Upper lobe of left lung (tissue), 6 donors: ENCODE measurements around the gene TNPO2. TPM values are rescaled to one million over a fixed set of nuclear protein-coding genes. Genes with fewer than 3 reads are reported as not detected.

Experiments
- ATAC-seq, 2 donors: fragments of 200-7000 bp; cut with Tn5 transposase; one replicate each; pipeline ENCODE4 v1.9.1; 2022; ENCODE audit warnings: mild to moderate bottlenecking in 2 of 2, moderate library complexity in 2 of 2; ENCODE audit not compliant: low FRiP score in 2 of 2
- DNase-seq, 2 donors: peaks; one replicate each; pipeline ENCODE4 v3.0.0-alpha.2; 2019 to 2020
- H3K27ac ChIP-seq, 4 donors: fragments of 200-600 bp; sonication (generic); one replicate each; pipeline ENCODE4 v1.5.1; 2016 to 2019
- H3K27me3 ChIP-seq, 4 donors: fragments of 200-600 bp; sonication (generic); one replicate each; pipeline ENCODE4 v1.5.1; 2017 to 2019
- H3K36me3 ChIP-seq, 4 donors: fragments of 200-600 bp; sonication (generic); one replicate each; pipeline ENCODE4 v1.5.1; 2016 to 2019
- H3K4me1 ChIP-seq, 4 donors: fragments of 200-600 bp; sonication (generic); one replicate each; pipeline ENCODE4 v1.5.1; 2018 to 2019
- H3K4me3 ChIP-seq, 4 donors: fragments of 200-600 bp; sonication (generic); one replicate each; pipeline ENCODE4 v1.5.1; 2017 to 2019; ENCODE audit warnings: mild to moderate bottlenecking in 2 of 4, moderate library complexity in 1 of 4
- H3K9me3 ChIP-seq, 4 donors: fragments of 200-600 bp; sonication (generic); one replicate each; pipeline ENCODE4 v1.5.1; 2018 to 2019
- EP300 ChIP-seq, 4 donors: sonication (generic); formaldehyde crosslinking; IDR thresholded peaks; one replicate each; pipeline ENCODE4 v1.5.1; 2017; ENCODE audit warnings: antibody characterized with exemption in 4 of 4, control low read depth in 2 of 4
- POLR2A ChIP-seq, 4 donors: fragments of 450-650 bp; IDR thresholded peaks; one replicate each; pipeline ENCODE4 v1.5.1; 2016 to 2017; ENCODE audit warnings: antibody characterized with exemption in 4 of 4, mild to moderate bottlenecking in 2 of 4
- POLR2AphosphoS5 ChIP-seq, 2 donors: sonication (generic); formaldehyde crosslinking; IDR thresholded peaks; one replicate each; pipeline ENCODE4 v1.5.1; 2017; ENCODE audit warnings: antibody characterized with exemption in 2 of 2
- WGBS, 2 donors: methylation state at CpG; one replicate each; pipeline ENCODE4 v1.1.5; 2017 to 2018; 5-methylcytosine and 5-hydroxymethylcytosine counted together
- total RNA-seq, 6 donors: library from RNA; depleted of rRNA in 4 of 6; stranded (reverse); fragments of >200 nt in 4 of 6; gene quantifications; one replicate each; pipeline versions ENCODE4 v1.1.0 to v1.2.1, GENCODE V29; 2016 to 2021
- TF ChIP-seq, protein P1 (sequence below), 6 experiments: fragments of 450-650 bp in 4 of 6; fragments of 200-600 bp in 2 of 6; sonication (generic) in 2 of 6; IDR thresholded peaks; one replicate each; pipeline ENCODE4 v1.5.1; 2016 to 2019; ENCODE audit warnings: antibody characterized with exemption in 6 of 6
- donor health status: DM: no; HTN: no; CAD: no; lungs with moderate emphysema.
- donor health status: DM: no; HTN: yes; CAD: no; lungs with severe emphysema.

TNPO2 gene
- total RNA-seq, 6 donors from 2014 or later = 43.5 to 124 (median 46.1) TPM

DNA sequence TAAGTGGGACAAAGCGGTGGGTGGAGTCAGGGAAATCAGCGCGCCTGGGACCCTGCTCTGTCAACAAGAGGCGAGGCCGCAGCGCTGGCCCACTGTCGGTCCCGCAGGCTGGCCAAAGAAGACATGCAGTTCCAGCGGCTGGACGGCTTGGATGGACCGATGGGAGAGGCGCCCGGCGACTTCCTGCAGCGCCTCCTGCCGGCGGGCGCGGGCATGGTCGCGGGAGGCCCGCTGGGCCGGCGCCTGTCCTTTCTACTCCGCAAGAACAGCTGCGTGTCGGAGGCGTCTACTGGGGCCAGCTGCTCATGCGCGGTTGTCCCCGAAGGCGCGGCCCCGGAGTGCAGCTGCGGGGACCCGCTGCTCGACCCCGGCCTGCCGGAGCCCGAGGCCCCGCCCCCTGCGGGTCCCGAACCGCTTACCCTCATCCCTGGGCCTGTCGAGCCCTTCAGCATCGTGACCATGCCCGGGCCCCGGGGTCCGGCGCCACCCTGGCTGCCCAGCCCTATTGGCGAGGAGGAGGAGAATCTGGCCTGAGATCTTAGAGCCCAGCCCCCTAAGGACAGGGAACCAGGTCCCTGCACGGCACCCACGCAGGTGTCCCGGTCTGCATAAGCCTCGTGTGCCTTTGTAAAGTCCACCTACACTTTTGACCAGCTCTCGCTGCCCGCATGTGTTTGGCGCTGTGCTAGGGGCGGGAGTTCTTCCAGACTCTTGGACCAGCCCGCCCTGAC lies 34.0 kb upstream of the TNPO2 start:
- Histone ChIP-seq H3K4me3 (peak overlapping the region; percentile 1 to 36 (median 33)), H3K4me1 (peaks cover 11 to 13% (median 12%) of the 10 kb centered on the region in 4 donors), H3K27me3 (no peaks in the 10 kb centered on the region), H3K27ac (peak overlapping the region in 1 of 4 donors; percentile 42), H3K9me3 (no peaks in the 10 kb centered on the region), H3K36me3 (peaks cover 0 to 6% (median 2%) of the 10 kb centered on the region in 4 donors)
- TF ChIP-seq, protein P1, sequence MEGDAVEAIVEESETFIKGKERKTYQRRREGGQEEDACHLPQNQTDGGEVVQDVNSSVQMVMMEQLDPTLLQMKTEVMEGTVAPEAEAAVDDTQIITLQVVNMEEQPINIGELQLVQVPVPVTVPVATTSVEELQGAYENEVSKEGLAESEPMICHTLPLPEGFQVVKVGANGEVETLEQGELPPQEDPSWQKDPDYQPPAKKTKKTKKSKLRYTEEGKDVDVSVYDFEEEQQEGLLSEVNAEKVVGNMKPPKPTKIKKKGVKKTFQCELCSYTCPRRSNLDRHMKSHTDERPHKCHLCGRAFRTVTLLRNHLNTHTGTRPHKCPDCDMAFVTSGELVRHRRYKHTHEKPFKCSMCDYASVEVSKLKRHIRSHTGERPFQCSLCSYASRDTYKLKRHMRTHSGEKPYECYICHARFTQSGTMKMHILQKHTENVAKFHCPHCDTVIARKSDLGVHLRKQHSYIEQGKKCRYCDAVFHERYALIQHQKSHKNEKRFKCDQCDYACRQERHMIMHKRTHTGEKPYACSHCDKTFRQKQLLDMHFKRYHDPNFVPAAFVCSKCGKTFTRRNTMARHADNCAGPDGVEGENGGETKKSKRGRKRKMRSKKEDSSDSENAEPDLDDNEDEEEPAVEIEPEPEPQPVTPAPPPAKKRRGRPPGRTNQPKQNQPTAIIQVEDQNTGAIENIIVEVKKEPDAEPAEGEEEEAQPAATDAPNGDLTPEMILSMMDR (IDR thresholded peaks at IDR 0.05) = peak; percentile 92 to 97 (median 96)
- TF ChIP-seq EP300 (IDR thresholded peaks at IDR 0.05) (no peak), POLR2A (IDR thresholded peaks at IDR 0.05) (no peak), POLR2AphosphoS5 (IDR thresholded peaks at IDR 0.05) (no peak)
- peak; percentile 77 to 95 for DNase-seq
- ATAC-seq = peak; percentile 76 to 93
- 1 to 8% methylated on average over 12 to 38 of the region's 60 CpGs for WGBS, 2 donors

DNA sequence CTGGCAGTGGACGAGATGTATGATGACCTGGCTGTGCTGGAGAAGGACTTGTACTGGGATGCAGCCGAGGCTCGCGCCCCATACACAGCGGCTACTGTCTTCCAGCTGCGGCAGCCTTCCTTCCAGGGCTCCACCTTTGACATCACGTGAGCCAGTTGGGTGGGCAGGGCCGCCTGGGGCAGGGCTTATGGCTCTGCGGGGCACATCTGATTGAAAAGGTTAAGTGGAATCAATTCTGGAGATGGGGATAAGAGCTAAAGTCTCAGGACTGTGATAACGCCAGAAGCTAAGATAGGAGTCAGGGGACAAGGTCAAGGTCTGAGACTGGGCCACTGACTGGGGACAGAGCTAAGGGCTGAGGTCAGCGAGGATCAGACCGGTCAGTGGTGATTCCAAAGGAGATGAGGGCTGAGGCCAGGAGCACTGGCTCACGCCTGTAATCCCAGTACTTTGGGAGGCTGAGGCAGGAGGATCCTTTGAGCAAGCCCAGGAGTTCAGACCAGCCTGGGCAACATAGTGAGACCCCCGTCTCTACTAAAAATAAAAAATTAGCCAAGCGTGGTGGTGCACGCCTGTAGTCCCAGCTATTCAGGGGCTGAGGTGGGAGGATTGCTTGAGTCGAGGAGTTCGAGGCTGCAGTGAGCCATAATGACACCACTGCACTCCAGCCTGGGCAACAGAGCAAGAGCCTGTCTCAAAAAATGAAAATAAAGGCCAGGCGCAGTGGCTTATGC lies 32.6 kb upstream of the TNPO2 start:
- DNase-seq (peak in 1 of 2 donors; percentile 64), ATAC-seq (no peak)
- WGBS, 2 donors = 83 to 89% methylated on average over 18 to 19 of the region's 19 CpGs
- Histone ChIP-seq H3K9me3 (no peaks in the 10 kb centered on the region), H3K27me3 (no peaks in the 10 kb centered on the region), H3K4me1 (peaks cover 11 to 13% (median 12%) of the 10 kb centered on the region in 4 donors), H3K27ac (no peak overlapping the region), H3K4me3 (no peak overlapping the region), H3K36me3 (no peaks in the 10 kb centered on the region)
- TF ChIP-seq, protein P1 (IDR thresholded peaks at IDR 0.05) = no peak
- TF ChIP-seq EP300 (IDR thresholded peaks at IDR 0.05) (no peak), POLR2AphosphoS5 (IDR thresholded peaks at IDR 0.05) (no peak), POLR2A (IDR thresholded peaks at IDR 0.05) (no peak)

DNA sequence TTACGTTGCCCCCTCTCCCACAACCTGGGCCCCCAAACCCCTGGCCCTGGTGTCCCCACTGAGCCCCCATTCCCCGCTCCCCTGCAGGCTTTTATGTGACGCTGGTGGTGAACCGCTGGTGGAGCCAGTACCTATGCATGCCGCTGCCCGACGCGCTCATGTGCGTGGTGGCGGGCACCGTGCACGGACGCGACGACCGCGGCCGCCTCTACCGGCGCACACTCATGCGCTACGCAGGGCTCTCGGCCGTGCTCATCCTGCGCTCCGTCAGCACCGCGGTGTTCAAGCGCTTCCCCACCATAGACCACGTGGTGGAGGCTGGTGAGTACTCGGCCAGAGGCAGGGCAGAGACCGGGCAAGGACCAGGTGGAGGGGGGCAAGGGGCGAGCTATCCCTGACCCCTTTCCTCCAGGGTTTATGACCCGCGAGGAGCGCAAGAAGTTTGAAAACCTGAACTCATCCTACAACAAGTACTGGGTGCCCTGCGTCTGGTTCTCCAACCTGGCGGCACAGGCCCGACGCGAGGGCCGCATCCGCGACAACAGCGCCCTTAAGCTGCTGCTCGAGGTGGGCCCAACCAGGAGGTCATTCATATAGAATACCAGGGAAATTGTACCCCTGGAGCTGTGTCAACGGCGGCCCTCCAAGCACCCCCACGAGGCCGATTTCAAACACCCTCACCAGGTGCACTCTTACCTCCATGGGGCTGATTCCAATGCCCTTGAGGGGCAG lies 30.9 kb upstream of the TNPO2 start:
- DNase-seq (peak in 1 of 2 donors; percentile 66), ATAC-seq (no peak)
- Histone ChIP-seq H3K9me3 (no peaks in the 10 kb centered on the region), H3K4me3 (no peak overlapping the region), H3K36me3 (no peaks in the 10 kb centered on the region), H3K27me3 (no peaks in the 10 kb centered on the region), H3K4me1 (peaks cover 11 to 21% (median 18%) of the 10 kb centered on the region in 4 donors), H3K27ac (no peak overlapping the region)
- TF ChIP-seq, protein P1 (IDR thresholded peaks at IDR 0.05) = no peak
- no peak for TF ChIP-seq POLR2A (IDR thresholded peaks at IDR 0.05)
- TF ChIP-seq EP300 (IDR thresholded peaks at IDR 0.05) = no peak
- WGBS, 2 donors = 66 to 67% methylated on average over 26 to 30 of the region's 50 CpGs

DNA sequence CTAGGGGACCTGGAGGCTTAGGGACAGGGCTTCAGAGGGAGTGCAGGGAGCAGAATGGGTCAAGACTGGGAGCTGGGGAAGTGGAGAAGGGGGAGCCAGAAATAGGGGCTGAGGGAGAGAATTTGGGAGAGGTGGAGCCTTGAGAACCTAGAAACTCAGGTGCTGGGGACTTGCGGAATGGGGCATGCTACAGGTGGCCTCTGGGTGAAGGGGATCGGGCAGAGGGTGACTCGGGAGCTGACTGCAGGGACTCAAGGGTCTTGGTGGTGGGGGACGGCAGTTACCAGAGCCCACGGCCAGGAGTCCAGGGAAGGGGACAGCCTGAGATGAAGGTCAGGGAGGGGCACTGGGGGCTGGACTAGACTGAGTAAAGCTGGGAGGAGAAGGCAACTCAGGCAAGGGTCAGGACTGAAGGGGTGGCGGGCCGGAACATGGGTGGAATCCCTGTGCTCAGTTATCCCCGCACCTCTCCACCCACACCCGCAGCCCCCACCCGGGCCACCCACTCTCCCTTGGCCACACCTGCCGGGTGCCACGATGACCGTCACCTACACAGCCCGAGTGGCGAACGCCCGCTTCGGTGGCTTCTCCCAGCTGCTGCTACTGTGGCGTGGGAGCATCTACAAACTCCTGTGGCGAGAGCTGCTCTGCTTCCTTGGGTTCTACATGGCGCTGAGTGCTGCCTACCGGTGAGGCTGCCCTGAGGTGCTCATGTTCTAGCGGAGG lies 28.5 kb upstream of the TNPO2 start:
- Histone ChIP-seq H3K4me1 (peaks cover 3 to 16% (median 9%) of the 10 kb centered on the region in 4 donors), H3K36me3 (peaks cover 5 to 9% (median 9%) of the 10 kb centered on the region in 4 donors), H3K27ac (no peak overlapping the region), H3K27me3 (no peaks in the 10 kb centered on the region), H3K9me3 (peaks cover 0 to 7% (median 2%) of the 10 kb centered on the region in 4 donors), H3K4me3 (no peak overlapping the region)
- DNase-seq (peak in 1 of 2 donors; percentile 75), ATAC-seq (no peak)
- 80 to 82% methylated on average over 14 to 22 of the region's 23 CpGs for WGBS, 2 donors
- TF ChIP-seq EP300 (IDR thresholded peaks at IDR 0.05) (no peak), POLR2A (IDR thresholded peaks at IDR 0.05) (no peak)
